ENCODE data around the gene NALCN. TPM values are rescaled to one million over a fixed set of nuclear protein-coding genes. Genes with fewer than 3 reads are reported as not detected.

NALCN gene
- total RNA-seq, 2 experiments from 2014 or later = not detected

- no peak overlapping the region for H3K27ac Mint-ChIP-seq
- no peak overlapping the region for H3K4me3 Mint-ChIP-seq
- no peaks in the 10 kb centered on the region for H3K9me3 Mint-ChIP-seq (ENCODE audit: low read depth)
- no peaks in the 10 kb centered on the region for H3K36me3 Mint-ChIP-seq
- peaks cover 6% of the 10 kb centered on the region for H3K27me3 Mint-ChIP-seq
- ATAC-seq (no peak), DNase-seq (no peak)
- CTCF ChIA-PET = no interaction called here
- H3K4me1 Mint-ChIP-seq = no peaks in the 10 kb centered on the region
Measured at GRCh38 chr13:101429733-101430132, 13.4 kb upstream of the NALCN start.

GRCh38 chr13:101425623-101426022 is 9.3 kb upstream of the NALCN start:
- CTCF ChIA-PET = no interaction called here
- H3K36me3 Mint-ChIP-seq = no peaks in the 10 kb centered on the region
- H3K27ac Mint-ChIP-seq = no peak overlapping the region
- DNase-seq = no peak
- H3K27me3 Mint-ChIP-seq = peaks cover 3% of the 10 kb centered on the region
- H3K4me1 Mint-ChIP-seq = no peaks in the 10 kb centered on the region
- no peaks in the 10 kb centered on the region for H3K9me3 Mint-ChIP-seq (ENCODE audit: low read depth)
- no peak for ATAC-seq
- no peak overlapping the region for H3K4me3 Mint-ChIP-seq

GRCh38 chr13:101425156-101425471 is 8.8 kb upstream of the NALCN start:
- CTCF ChIA-PET = no interaction called here
- H3K4me1 Mint-ChIP-seq = no peaks in the 10 kb centered on the region
- no peaks in the 10 kb centered on the region for H3K36me3 Mint-ChIP-seq
- no peak overlapping the region for H3K27ac Mint-ChIP-seq
- no peak overlapping the region for H3K4me3 Mint-ChIP-seq
- ATAC-seq = no peak
- peaks cover 3% of the 10 kb centered on the region for H3K27me3 Mint-ChIP-seq
- DNase-seq = no peak
- no peaks in the 10 kb centered on the region for H3K9me3 Mint-ChIP-seq (ENCODE audit: low read depth)

DNA sequence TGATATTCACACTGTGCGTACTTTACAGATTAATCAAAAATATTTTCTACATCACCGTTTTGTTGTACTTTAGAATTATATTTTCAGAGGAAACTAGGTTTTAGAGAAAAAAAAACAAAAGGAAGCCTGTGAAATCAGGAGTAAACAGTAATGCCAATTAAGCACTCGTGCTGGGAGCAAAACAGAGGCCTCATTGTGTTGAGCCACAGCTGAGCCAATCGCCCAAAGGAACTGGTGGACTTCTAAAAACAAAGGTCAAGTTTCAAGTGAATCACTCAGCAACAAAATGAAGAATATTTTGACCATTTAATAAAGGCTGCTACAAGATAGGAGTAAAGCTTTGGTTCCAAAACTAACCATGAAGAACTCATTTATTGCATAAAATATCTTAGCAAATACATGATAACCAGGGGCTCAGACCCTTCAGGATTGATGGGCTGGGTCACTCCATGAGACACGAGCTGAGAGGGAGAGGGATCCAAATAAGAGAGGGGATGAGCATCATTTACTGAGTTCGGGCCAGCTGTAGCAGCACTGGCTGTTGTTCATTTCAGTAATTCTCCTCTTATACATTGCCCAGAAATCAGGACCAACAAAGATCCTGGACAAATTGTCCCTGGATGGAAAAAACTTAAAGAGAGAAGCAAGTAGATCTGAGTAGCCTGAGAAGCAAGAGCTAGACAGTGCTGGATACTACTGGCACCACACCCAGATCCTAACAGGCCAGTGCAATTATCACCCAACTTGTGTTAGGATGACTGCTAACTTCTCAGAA is 8.3 kb upstream of the NALCN start:
- ATAC-seq (no peak), DNase-seq (no peak)
- H3K4me1 Mint-ChIP-seq = no peaks in the 10 kb centered on the region
- H3K9me3 Mint-ChIP-seq (ENCODE audit: low read depth) = no peaks in the 10 kb centered on the region
- CTCF ChIA-PET = no interaction called here
- peaks cover 3% of the 10 kb centered on the region for H3K27me3 Mint-ChIP-seq
- H3K36me3 Mint-ChIP-seq = no peaks in the 10 kb centered on the region
- H3K4me3 Mint-ChIP-seq = no peak overlapping the region
- H3K27ac Mint-ChIP-seq = no peak overlapping the region

DNA sequence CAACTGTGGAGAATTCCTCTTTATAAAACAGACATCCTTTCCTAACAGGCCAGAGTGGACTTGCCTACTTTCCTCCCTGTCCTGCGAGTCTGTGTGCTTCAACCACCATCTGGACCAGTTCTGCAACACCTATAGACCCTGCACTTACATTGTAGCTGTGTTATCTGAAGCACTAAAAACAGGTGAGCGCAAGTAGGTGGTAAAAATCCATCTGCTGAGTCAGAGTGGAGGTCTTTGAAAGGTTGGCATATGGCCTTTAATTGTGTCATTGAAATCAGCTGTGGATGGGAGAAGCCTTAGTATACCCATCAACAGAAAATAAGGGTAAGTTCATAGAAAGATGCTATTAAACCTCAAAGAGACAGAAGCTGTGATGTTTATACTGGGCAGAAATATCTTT is 7.6 kb upstream of the NALCN start:
- Mint-ChIP-seq H3K4me1 (no peaks in the 10 kb centered on the region), H3K4me3 (no peak overlapping the region), H3K27me3 (peaks cover 4% of the 10 kb centered on the region), H3K36me3 (no peaks in the 10 kb centered on the region), H3K27ac (no peak overlapping the region), H3K9me3 (ENCODE audit: low read depth) (no peaks in the 10 kb centered on the region)
- CTCF ChIA-PET = no interaction called here
- ATAC-seq = no peak
- DNase-seq = no peak

- no peak for ATAC-seq
Measured at GRCh38 chr13:101417501-101417900, 1.2 kb upstream of the NALCN start.

GRCh38 chr13:101417043-101417406 is 717 bp upstream of the NALCN start:
- ATAC-seq (no peak), DNase-seq (no peak)
- Mint-ChIP-seq H3K4me3 (no peak overlapping the region), H3K9me3 (ENCODE audit: low read depth) (no peaks in the 10 kb centered on the region), H3K27me3 (peaks cover 44% of the 10 kb centered on the region), H3K36me3 (no peaks in the 10 kb centered on the region), H3K4me1 (peaks cover 3% of the 10 kb centered on the region), H3K27ac (no peak overlapping the region)
- CTCF ChIA-PET = no interaction called here

More at GRCh38 chr13:101417501-101417900, 1.2 kb upstream of the NALCN start:
- Mint-ChIP-seq H3K36me3 (no peaks in the 10 kb centered on the region), H3K4me1 (peaks cover 3% of the 10 kb centered on the region), H3K27me3 (peaks cover 40% of the 10 kb centered on the region), H3K4me3 (no peak overlapping the region), H3K9me3 (ENCODE audit: low read depth) (no peaks in the 10 kb centered on the region), H3K27ac (no peak overlapping the region)
- no peak for DNase-seq
- CTCF ChIA-PET = no interaction called here

GRCh38 chr13:101415358-101416174 is 742 bp downstream of the NALCN start:
- H3K4me1 Mint-ChIP-seq = peaks cover 3% of the 10 kb centered on the region
- CTCF ChIA-PET = no interaction called here
- ATAC-seq = no peak
- peaks cover 46% of the 10 kb centered on the region for H3K27me3 Mint-ChIP-seq
- DNase-seq = no peak
- no peak overlapping the region for H3K27ac Mint-ChIP-seq
- no peaks in the 10 kb centered on the region for H3K36me3 Mint-ChIP-seq
- no peak overlapping the region for H3K4me3 Mint-ChIP-seq
- no peaks in the 10 kb centered on the region for H3K9me3 Mint-ChIP-seq (ENCODE audit: low read depth)

GRCh38 chr13:101412076-101412475 is 4.2 kb downstream of the NALCN start:
- Mint-ChIP-seq H3K4me1 (peaks cover 3% of the 10 kb centered on the region), H3K36me3 (no peaks in the 10 kb centered on the region), H3K4me3 (no peak overlapping the region), H3K27ac (no peak overlapping the region), H3K9me3 (ENCODE audit: low read depth) (no peaks in the 10 kb centered on the region), H3K27me3 (peaks cover 41% of the 10 kb centered on the region)
- no peak for ATAC-seq
- CTCF ChIA-PET = no interaction called here
- no peak for DNase-seq

GRCh38 chr13:101408992-101409656 is 7.2 kb downstream of the NALCN start:
- no peak for ATAC-seq
- H3K36me3 Mint-ChIP-seq = no peaks in the 10 kb centered on the region
- CTCF ChIA-PET = no interaction called here

DNA sequence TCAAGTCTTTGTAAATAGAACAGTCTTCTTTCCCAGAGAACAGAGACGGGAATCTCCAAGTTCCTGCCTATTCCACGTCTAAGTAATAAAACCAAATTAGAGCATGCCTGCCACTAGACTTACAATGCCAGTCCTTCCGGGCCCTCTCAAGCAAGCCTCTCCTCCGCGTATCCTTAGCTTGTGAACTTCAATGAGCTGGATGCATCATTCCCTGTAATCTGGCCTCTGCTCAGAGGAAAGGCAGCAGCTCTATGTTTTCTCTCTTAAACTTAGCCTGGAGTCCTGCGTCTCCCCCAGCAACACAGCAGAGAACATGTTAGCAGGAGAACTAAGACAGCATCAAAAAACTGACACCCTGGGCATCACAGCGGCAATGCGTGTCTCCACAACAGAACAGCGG is 8.2 kb downstream of the NALCN start:
- Mint-ChIP-seq H3K36me3 (no peaks in the 10 kb centered on the region), H3K27ac (no peak overlapping the region)
- ATAC-seq = no peak

More at GRCh38 chr13:101408992-101409656, 7.2 kb downstream of the NALCN start:
- Mint-ChIP-seq H3K27ac (no peak overlapping the region), H3K4me1 (peaks cover 7% of the 10 kb centered on the region), H3K4me3 (no peak overlapping the region), H3K27me3 (peaks cover 25% of the 10 kb centered on the region), H3K9me3 (ENCODE audit: low read depth) (no peaks in the 10 kb centered on the region)
- no peak for DNase-seq

DNA sequence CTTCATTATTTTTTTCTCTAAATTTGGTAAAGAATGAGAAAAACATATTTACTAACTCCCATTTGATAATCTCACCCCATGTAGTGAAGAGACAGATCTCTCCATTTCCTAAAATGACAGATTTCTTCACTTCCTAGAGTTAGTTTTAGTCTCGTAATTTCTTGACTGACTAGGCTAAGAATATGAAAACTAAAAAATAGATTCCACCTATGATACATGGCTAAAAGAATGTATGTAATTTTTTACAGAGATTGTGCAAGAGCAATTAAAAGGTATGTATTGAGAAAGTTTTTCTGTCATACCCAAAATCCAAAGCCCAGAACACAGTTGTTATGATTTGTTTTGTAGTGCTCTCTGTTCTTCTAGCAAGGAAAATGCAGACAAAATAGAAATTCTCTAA is 9.5 kb downstream of the NALCN start:
- H3K4me1 Mint-ChIP-seq = peaks cover 7% of the 10 kb centered on the region
- DNase-seq (no peak), ATAC-seq (no peak)
- CTCF ChIA-PET = no interaction called here
- no peaks in the 10 kb centered on the region for H3K9me3 Mint-ChIP-seq (ENCODE audit: low read depth)
- H3K27me3 Mint-ChIP-seq = peaks cover 25% of the 10 kb centered on the region
- no peak overlapping the region for H3K4me3 Mint-ChIP-seq
- H3K36me3 Mint-ChIP-seq = no peaks in the 10 kb centered on the region
- no peak overlapping the region for H3K27ac Mint-ChIP-seq

More for the DNA sequence above, 8.2 kb downstream of the NALCN start:
- CTCF ChIA-PET = no interaction called here
- Mint-ChIP-seq H3K9me3 (ENCODE audit: low read depth) (no peaks in the 10 kb centered on the region), H3K4me3 (no peak overlapping the region), H3K27me3 (peaks cover 25% of the 10 kb centered on the region), H3K4me1 (peaks cover 7% of the 10 kb centered on the region)
- no peak for DNase-seq

- H3K36me3 Mint-ChIP-seq = no peaks in the 10 kb centered on the region
- CTCF ChIA-PET = no interaction called here
- H3K27ac Mint-ChIP-seq = no peak overlapping the region
- peaks cover 11% of the 10 kb centered on the region for H3K27me3 Mint-ChIP-seq
- no peaks in the 10 kb centered on the region for H3K9me3 Mint-ChIP-seq (ENCODE audit: low read depth)
- peaks cover 7% of the 10 kb centered on the region for H3K4me1 Mint-ChIP-seq
- DNase-seq (no peak), ATAC-seq (no peak)
- no peak overlapping the region for H3K4me3 Mint-ChIP-seq
Measured at GRCh38 chr13:101401196-101401595, 15.1 kb downstream of the NALCN start.

DNA sequence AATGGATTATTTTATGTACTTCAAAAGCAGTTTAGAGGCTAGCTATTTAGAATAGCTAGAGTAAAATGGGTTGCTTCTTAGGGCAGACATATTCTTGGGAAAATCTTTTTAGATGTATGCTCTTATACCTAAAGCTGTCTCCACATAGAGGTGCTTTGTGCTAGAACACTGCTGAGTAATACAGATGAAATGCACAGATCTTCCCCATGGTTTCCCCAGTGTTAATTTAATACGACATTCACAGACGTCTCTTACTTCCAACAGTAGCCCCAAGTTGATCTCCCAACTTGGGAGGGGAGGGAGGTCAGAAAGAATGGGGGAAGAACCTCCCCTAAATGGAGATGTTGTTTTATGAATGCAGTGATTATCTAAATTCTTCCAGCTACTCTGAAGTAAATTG is 16.9 kb downstream of the NALCN start:
- Mint-ChIP-seq H3K27ac (no peak overlapping the region), H3K4me1 (no peaks in the 10 kb centered on the region), H3K9me3 (ENCODE audit: low read depth) (no peaks in the 10 kb centered on the region), H3K36me3 (no peaks in the 10 kb centered on the region), H3K27me3 (peaks cover 9% of the 10 kb centered on the region), H3K4me3 (no peak overlapping the region)
- no peak for ATAC-seq
- CTCF ChIA-PET = no interaction called here
- DNase-seq = no peak

Data from activated CD8-positive, alpha-beta memory T cell treated with anti-CD3 and anti-CD28 coated beads, Interleukin-2, amount 10 ng/mL, durations not matched to agents 7 days and 5 days (primary cell).